Measurements from ENCODE around the gene HNMT.
"Not testable (repeated sequence)": the region's sequence is repeated elsewhere in the genome, so short reads cannot be mapped to it uniquely, and the experiment has no call there.

HNMT gene

DNA sequence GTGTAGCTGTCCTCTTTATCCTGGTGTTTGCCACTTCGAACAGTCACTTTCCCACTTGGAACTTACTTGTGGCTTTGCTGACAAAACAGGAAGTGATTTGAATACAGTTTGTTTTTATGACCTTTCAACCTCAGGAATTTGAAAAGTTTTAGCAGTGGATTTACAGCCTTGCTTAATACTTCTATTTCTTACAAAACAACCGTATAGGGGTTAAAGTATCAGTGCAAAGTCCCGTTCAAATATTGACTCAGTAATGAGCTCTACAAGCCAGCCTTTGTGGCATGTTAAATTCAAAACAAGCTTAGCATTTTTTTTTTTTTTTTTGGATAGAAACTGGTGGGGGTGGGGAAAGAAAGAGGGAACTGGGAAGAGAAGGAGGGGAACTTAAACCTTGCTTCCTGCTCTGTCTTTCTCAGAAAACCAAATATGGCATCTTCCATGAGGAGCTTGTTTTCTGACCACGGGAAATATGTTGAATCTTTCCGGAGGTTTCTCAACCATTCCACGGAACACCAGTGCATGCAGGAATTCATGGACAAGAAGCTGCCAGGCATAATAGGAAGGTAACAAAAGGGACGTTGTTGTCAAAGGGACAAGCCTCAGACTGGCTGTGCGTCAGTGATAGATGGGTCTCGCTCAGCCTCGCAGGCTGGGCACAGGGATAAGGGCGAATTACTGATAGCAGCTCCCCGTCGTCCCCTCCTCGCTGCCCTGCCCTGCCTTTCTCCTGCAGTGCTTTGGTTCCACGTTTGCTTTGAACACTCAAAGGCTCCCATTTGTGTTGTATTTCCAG lies at the start of gene HNMT:
Gene HNMT (plus strand): TSS at position 408 of the 793 bp plus-strand sequence. CDS start 19 bp downstream, at position 427.
- DNase-seq (ENCODE audit: low read depth in 1 of 2, low spot score in 1 of 2), result no peak

DNA sequence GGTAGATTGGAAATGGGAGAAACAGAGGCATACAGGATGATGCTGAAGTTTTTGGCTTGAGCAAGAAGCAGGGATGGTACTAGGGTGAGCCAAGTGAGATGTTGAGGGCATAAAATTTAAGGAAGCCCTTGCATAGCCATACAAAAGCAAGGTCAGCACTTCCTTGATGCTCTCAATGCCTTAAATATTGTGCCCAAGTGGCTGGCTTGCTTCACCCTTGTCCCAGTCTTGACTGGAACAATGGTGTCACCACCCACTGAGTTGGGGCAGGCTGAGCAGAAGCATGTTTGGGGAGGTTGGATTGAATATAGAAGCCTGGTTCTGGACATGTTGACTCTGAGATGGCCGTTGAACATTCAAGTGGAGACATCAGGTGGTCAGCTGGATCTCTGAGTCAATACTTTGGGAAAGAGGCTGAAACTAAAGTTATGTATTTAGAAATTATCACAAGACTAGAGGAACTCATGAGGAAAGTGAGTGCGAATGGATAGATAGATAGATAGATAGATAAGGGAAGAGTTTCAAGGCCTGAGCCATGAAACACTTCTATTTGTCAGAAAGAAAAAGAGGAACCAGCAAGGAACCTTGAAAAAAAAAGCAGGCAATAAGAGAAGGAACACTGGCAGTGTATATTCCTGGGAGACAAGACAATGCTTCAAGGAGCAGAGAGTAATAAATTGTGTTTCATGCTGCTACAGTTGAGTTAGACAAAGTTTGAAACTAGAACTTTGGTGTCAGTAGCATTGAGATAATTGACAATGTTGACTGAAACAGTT lies 43.0 kb upstream of the HNMT start:
- DNase-seq (ENCODE audit: low read depth in 1 of 2, low spot score in 1 of 2), result no peak

DNA sequence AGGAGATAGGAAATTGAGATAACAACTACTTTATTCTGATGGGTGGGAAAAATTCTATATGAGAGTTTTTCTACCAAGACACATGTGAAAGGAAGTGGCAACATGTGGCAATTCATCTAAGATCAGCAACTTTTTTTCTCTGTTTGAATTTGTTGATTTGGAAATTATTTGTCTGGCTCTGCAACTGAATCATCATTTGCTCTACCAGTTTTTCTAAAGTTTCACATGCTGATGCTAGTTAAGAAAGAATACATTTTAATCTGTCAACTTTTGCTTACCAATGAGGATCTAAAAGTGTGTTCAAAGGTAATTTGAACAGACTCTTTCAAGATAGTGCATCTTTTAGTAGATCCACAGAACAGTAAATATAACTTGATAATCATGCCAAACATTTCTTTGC lies 42.1 kb upstream of the HNMT start:
- not testable (repeated sequence) for DNase-seq (ENCODE audit: low read depth in 1 of 2, low spot score in 1 of 2)

DNA sequence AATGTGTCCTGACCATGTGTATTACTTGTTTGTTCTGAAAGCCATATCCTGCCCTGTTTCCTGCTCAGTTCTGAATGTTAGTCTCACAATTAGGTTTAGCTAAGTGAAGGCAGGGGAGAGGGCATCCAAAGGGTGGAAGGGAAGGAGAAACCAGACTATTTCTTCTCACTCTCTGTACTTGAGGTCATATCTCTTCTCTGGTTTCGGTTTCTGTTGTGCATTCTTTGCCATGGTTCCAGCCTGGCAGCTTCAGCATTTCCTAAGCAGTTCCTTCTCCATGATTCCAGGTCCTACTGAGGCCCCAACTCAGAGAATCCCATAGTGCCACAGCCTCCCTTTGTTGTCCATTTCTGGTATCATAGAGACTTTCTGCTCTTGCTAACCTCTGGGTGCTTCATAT lies 40.3 kb upstream of the HNMT start:
- DNase-seq (ENCODE audit: low read depth in 1 of 2, low spot score in 1 of 2), result no peak

DNA sequence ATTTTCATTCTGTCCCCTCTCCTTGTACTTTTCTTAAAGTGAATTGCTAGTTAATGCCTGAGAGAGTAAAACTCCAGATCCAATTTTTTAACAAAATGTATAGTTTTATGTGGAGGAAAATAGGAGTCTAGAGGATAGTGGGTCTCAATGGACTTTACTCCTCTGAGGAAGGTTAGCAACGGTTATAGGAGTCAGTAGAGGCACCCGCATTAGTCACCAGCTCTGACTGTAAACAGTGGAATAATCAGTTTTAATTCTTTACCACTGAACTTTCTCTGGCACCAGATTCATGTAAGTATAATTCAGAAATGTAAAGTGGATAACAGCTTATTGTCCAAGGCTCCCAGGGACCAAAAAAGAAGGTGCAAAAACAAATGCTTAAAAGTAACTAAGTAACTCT lies 38.7 kb upstream of the HNMT start:
- no peak for DNase-seq (ENCODE audit: low read depth in 1 of 2, low spot score in 1 of 2)

DNA sequence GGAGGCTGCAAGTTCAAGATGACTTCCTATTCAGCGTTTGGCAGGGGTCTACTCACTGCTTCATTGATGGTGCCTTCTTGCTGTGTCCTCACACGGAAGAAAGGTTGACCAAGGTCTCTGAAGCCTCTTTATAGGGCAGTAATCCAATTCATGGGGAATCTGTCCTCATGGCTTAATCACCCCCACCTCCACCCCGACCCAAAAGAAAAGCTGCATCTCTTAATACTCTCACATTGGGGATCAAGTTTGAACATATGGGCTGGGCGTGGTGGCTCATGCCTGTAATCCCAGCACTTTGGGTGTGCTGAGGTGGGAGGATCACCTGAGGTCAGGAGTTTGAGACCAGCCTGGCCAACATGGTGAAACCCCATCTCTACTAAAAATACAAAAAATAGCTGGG lies 36.4 kb upstream of the HNMT start:
- DNase-seq (ENCODE audit: low read depth in 1 of 2, low spot score in 1 of 2), result no peak

DNA sequence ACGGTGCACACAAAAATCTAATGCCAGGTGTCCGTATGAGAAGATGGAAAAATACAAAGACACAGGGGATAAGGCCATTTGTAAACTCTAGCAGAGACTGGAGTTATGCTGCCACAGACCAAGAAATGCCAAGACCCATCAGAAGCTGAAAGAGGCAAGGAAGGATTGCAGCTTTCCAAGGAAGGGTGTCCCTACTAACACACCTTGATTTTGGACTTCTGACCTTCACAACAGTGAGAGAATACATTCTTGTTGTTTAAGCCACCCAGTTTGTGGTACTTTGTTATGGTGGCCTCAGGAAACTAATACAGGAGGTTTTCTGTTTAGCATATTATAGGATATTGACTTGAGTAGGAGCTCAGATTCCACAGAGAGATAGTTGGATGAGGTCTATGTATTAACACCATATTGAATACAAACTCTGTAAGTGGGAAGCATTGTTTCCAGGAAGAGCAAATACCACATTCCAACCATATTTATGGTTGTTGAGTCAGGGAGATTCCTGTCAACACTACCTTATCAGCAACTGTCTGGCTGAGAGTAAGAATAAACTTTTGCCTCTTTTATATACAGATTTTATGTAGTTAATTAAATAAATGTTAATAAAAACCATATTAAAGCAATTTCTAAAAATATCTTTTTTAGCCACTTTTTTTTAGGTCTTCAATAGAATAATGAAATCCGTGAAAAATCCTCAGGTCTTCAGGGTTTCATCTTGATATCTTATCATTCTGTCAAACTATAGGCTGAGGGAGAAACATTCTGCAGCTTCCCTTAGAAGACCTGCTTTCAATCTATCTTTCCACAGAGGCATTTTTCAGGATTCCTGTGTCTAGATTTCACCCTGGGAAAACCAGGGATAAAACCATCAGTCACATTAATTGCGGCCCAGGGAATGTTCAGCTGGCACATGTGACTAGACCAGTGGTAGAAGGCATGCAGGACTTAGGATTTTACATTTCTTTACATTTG lies 35.4 kb upstream of the HNMT start:
- no peak for DNase-seq (ENCODE audit: low read depth in 1 of 2, low spot score in 1 of 2)

DNA sequence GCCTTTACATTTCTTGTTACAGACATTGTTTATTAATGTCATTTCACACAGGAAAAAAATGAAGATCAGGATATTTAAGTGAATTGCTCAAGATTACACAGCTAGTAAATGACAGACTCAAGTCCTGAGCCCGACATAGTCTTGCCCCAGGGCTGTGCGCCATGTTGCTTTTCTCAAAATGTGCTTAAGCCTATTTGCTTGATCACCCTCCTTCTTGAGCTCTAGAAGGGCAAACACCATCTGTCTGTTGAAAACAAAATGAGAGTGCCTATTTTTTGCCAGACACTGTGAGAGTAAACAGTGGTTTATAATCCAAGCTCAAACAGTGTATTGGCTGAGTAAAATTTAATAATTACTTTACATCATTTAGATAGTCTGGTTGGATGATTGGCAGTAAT lies 34.8 kb upstream of the HNMT start:
- DNase-seq (ENCODE audit: low read depth in 1 of 2, low spot score in 1 of 2), result no peak

DNA sequence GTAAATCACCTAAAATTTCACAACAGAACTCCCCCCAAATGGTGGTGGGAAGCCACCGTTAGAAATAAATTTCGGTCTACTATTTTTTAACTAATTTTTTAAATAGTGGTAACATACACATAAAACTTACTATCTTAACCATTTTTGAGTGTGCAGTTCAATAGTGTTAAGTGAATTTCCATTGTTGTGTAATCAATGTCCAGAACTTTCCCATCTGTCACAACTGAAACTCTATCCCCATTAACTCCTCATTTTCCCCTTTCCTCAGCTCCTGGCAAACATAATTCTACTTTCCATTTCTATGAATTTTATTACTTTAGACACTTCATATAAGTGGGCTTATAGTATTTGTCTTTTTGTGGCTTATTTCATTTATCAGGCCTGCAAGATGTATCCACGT lies 34.1 kb upstream of the HNMT start:
- DNase-seq (ENCODE audit: low read depth in 1 of 2, low spot score in 1 of 2), result no peak

DNA sequence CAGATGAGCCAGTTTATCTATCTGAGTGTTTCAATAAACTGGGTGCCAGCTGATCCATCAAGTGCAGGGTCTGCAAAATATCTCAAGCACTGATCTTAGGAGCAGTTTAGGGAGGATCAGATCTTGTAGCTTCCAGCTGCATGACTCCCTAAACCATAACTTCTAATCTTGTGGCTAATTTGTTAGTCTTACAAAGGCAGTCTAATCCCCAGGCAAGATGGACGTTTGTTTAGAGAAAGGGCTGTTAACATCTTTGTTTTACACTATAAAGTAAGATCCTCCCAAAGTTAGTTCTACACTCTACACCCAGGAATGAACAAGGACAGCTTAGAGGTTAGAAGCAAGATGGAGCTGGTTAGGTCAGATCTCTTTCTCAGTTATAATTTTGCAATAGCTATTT lies 28.7 kb upstream of the HNMT start:
- no peak for DNase-seq (ENCODE audit: low read depth in 1 of 2, low spot score in 1 of 2)

DNA sequence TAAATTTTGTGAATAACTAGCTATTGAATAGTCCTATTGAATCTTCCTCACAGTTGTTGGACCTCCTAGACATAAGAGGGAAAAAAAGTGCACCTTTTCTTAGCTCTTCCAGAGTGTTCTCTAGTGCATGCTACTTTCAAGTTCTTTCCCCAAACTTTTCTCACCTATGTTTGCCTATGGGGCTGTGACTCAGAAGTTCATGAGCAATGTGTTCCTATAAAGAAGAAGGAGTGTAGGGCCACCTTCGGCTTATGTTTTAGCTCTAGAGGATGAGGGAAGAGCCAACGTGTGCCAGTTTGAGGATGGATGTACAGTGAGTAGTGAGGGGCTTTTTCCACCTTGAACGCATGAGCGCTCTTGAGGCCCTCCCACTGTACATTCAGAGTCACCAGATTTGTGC lies 27.0 kb upstream of the HNMT start:
- no peak for DNase-seq (ENCODE audit: low read depth in 1 of 2, low spot score in 1 of 2)

DNA sequence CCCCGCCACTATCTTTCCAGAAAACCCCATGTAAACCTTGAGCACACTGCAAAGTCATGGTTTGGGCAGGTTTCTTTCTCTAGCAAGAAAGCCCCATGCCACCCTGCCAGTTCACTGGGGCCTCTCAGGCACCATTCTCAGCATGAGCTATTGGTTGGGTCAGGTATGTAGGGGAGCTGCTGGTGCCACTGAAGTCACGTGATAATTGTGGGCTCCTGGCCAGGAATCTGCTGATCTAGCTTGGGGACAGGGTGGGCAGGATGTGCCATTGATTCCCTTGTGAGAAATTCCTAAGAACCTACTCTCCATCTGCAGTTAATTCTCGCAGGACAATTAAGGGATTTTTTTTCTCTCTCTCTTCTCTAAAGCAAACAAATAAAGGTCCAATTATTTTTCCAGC lies 26.5 kb upstream of the HNMT start:
- no peak for DNase-seq (ENCODE audit: low read depth in 1 of 2, low spot score in 1 of 2)

DNA sequence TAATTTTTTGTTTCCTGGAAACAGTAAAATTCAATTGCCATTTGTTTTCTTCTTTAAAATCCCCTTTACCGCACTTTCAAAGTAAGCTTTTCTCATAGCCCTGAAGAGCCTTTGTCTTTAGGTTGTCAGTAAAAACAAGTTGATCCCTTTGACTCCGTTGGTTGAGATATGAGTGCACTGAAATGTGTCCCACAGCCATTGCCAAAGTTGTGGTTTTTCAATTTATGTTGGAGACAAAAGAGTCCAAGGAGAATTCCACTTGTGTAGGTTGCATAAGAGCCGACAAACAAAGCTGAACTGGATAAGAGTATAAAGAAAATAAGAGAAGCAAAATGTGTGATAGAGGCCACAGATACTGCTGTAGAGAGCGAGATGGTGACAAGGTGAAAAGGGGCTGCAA lies 26.1 kb upstream of the HNMT start:
- no peak for DNase-seq (ENCODE audit: low read depth in 1 of 2, low spot score in 1 of 2)

DNA sequence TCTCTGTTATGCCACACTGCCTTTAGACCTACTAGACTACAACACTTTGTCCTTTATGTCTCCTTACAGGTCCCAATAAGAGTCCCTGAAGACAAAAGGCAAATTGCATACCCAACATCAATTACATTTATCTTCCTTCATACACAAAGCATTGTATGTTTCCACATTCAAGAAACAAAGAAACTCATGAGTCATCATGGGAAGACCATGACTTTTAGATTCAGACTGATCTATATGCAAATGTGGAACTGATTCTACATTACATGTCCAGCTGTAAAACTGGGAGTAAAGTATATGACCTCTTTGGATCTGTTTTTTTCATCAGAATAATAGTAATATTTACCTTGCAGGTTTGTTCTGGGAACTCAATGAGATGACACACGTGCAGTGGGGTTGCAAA lies 25.2 kb upstream of the HNMT start:
- no peak for DNase-seq (ENCODE audit: low read depth in 1 of 2, low spot score in 1 of 2)

DNA sequence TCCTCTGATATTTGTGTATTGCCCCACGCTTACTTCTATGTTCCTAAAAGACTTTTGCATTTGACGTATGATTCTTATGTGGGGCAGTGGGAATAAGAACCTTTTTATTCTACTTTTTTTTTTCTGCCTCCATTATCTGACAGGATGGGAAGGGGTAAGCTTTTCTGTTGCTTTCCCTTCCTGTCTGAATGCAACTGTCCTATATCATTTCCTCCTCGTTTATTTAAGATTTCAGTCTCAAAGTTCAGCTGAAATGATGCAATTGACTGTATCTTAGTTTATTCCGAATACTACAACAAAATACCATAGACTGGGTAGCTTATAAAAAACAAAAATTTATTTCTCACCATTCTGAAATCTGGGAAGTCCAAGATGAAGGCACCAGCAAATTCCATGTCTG lies 24.1 kb upstream of the HNMT start:
- DNase-seq (ENCODE audit: low read depth in 1 of 2, low spot score in 1 of 2), result no peak

DNA sequence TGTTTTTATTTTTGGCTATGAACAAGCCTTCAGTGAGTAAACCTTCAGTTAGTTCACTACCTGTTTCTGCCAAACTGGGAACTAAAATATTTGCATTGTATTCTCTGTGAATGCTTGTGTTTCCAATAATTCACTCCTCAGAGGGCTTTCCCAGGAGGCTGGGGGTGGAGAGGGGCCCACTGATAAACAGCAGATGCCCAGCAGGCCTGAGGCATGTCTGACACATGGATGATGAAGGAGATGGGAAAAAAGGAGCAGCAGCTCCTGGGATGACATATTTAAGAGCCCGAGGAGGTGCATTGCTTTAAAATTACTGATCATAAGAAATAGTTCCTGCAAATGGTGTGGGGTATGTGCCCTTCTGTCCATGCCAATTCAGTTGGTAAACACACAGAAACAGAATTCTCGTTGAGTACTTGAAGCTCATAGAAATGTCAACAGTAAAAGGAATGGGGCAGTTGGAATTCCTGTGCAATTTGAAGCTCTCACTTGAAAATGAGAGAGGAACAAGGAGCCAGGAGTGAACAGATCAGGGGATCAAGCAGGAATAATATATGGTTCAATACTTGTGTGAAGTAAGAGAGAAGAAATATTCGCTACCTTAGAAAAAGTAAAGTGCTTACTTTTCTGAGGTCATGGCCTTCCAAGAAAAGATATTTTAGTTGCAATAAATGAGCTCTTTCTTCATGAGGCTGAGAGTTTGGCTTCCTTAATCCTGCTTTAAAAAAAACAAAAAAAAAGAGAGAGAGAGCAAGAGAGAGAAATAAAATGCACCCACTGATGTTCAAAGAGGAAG lies 22.0 kb upstream of the HNMT start:
- no peak for DNase-seq (ENCODE audit: low read depth in 1 of 2, low spot score in 1 of 2)

DNA sequence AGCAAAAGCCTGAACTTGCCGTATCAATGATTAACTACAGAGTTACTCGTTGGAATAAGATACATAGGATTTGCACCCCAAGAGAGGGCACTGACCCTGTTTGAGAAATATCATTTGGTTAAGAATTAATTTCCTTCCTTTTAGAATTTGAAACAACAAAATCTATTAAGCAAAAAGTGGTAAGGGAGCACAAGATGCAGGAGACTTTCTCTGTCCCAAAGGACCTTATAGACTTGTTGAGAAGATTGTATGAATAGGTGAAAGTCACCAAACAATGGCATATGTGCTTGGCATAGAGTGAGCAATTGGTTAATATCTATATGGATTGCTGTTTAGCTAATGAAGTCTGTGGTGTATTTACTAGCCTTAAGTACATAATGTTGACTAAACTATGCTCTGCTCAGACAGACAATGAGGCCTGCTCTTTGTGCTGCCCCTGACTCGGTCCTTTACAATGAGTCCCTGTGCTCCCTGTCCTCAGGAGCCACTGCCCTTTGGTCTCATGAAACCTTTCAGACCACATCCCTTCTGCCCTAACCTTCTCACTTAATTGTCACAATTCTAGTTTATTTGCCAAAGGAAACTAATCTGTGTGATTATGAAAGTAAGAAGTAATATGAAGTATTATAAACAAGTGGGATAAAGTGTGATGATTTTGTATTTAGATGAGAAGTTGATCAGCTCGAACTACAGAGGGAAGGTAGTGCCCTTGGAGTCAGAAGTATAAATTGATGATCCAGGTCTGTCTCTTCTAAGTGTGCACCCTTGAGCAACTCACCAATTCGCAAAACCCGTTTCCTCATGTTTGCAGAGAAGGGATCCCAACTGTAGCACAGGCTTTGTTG lies 21.2 kb upstream of the HNMT start:
- DNase-seq (ENCODE audit: low read depth in 1 of 2, low spot score in 1 of 2), result no peak

DNA sequence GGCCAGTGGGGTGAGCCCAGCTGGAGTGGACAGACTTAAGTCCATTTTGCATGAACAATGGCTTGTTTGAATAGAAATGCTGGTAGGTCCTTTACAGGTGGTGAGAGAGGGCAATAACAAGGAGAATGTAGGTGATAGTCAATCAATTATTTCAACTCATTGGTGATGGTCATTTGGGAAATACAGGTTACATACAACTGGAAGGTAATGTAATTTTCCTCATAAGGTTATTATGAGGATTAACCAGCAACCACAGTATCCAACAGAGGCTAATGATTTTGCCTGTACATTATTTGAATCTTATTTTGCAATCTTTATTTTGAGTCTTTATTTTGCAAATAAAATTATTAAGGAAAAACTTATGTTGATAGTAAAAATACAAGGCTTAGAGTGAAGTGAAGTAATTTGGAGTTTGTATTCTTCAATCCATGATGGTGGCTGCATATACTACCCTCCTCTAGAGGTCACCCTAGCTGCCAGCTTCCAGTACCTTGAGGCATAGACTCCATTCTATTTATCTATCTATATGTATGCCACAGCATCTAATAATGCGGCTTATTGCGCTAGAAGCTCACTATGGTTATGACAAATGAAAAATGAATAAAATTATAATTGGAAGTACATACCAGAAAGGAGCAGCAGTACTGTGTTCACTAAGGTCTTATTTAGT lies 20.5 kb upstream of the HNMT start:
- no peak for DNase-seq (ENCODE audit: low read depth in 1 of 2, low spot score in 1 of 2)

DNA sequence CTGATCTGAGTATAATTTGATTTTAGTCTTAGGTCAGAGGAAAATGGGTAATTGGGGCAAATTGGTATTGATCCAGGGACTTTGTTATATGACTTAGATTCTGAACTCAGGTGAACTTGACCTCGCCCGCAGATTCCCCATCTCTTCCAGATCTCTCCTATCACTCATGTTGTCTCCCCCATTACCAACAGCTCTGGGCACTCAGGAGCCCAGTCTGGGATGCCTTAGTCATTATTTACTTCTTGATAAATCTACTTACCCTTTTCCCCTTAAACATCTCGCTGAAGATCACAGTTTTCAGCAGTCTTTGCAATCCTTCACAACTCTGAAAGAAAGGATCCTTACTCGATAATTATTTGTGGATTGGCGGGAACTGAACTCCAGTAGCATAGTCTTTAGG lies 19.6 kb upstream of the HNMT start:
- DNase-seq (ENCODE audit: low read depth in 1 of 2, low spot score in 1 of 2), result no peak

Data from stimulated activated CD4-positive, alpha-beta T cell treated with anti-CD3 and anti-CD28 coated beads, Interleukin-15, amount 100 ng/mL, for 1 hour (primary cell).